GM21723 (cell line): ENCODE measurements around the gene PRKN.

Source experiments
- ATAC-seq: cut with Tn5 transposase; IDR thresholded peaks from one replicate; pipeline ENCODE4 v1.9.1; 2021; ENCODE audit warnings: mild to moderate bottlenecking, moderate library complexity; ENCODE audit not compliant: unreplicated experiment

The PRKN gene

DNA sequence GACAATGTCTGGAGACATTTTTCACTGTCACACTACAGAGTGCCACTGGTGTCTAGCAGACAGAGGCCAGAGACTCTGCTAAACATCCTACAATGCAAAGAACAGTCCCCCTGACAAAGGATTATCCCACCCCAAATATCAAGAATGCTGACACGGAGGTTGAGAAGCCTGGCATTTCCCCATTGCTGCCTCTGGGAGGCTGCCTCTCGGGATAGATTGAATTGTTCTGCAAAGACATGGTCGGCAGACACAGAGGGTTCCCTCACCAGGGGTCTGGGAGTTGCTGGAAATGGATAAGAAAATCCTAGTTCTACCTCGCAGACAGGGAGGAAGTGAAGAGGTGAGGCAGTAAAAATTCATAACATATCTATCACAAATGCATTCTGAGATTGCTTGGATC, 1287.3 kb downstream of the PRKN start:
- no peak for ATAC-seq

DNA sequence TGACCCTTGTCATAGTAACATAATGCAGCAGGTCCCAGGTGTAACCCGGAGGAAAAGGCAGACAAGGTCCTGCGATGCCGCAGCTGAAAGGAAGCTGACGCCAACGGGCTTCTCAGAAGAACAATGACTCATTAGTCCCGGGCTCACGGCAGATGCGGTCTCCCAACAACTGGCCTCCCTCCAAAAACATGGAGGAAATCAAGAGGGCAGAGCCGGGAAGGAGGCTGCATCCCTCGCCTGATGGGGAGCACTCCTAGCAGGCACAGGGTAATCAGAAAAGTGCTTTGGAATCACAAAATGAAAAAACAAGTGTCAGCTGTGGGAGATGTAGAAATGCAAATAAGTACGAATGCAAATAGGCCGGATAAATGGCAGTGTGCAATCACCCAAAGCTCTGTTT, 1288.5 kb downstream of the PRKN start:
- ATAC-seq, result no peak

DNA sequence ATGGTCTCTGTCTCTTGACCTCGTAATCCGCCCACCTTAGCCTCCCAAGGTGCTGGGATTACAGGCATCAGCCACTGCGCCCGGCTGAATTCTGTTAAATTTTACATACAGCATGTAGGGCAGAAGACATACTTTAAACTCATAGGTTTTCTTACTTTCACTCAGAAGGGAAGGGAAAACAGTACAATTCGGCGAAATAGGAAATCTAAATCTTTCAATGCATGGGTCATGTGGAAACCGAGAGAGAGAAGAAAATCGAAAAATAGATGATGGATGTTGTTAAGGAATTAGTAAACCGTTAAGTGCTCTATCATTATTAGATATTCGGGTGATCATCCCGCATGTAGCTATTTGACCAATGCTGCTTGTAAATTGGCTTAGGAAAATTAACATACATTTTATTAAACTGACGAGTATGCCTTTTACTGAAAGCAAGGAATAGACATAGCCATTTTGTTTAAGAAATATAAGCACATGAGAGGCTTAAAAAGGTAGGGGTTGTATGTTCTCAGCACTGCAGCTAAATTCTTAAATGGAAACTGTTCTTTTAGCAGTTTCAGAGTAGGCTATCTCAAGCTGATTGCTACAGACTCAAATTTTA, 1289.0 kb downstream of the PRKN start:
- no peak for ATAC-seq

DNA sequence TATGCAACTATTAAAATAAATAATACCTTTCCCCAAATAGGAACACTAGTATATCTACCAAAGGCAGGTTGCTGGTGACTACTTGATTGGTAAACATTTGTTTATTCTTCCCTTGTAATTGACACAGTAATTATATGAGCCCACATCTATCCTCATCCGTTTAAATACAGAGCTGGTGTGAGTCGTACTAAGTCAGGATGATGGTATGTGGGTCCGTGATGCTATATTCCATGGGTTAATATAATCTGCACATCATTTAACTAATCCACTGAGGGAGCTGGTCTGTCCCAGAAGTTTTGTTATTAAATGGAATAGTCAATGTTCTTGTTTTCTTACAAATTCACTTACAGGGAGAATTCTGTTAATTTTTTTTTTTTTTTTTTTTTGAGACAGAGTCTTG, 1289.7 kb downstream of the PRKN start:
- ATAC-seq, result no peak

DNA sequence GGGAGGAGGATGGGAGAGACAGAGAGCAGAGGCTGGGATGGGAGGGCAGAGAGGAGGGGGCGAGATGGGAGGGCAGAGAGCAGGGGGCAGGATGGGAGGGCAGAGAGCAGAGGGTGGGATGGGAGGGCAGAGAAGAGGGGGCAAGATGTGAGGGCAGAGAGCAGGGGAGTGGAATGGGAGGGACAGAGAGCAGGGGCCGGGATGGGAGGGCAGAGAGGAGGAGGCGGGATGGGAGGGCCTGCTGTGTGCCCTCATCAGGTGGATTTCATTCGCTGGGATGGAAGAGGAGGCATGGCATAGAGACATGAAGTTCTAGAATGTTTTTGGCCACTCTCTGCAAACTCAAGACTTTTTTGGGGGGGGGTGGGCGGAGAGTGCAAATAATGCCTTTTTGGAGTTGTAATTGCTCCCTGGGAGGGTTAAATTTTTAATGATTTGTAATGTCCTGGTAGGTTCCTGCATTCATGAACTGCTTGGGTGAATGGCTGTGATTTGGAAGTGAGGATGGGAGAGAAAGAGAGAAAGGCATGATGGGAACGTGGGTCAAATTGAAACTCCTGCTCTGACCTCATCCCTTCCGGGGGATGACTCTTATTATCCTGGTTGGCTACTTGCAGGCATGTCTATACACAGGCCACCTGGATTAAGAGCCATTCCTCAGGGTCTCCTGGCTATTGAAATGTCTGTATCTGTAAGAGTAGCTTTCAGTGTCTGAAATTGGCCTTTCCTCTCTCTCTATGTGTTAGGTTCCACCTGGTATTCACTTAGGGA, 1291.3 kb downstream of the PRKN start:
- ATAC-seq, result no peak

DNA sequence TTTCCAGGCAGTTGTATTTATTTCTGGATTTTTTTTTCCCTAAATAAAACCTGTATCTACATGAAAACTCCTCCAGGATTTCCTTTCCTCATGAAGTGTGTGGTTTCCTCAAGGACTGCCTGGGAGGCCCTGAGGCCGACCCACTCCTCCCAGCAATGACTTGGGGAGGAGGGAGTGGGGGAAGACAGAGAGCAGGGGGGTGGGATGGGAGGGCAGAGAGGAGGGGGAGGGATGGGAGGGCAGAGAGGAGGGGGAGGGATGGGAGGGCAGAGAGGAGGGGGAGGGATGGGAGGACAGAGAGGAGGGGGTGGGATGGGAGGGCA, 1291.9 kb downstream of the PRKN start:
- no peak for ATAC-seq

DNA sequence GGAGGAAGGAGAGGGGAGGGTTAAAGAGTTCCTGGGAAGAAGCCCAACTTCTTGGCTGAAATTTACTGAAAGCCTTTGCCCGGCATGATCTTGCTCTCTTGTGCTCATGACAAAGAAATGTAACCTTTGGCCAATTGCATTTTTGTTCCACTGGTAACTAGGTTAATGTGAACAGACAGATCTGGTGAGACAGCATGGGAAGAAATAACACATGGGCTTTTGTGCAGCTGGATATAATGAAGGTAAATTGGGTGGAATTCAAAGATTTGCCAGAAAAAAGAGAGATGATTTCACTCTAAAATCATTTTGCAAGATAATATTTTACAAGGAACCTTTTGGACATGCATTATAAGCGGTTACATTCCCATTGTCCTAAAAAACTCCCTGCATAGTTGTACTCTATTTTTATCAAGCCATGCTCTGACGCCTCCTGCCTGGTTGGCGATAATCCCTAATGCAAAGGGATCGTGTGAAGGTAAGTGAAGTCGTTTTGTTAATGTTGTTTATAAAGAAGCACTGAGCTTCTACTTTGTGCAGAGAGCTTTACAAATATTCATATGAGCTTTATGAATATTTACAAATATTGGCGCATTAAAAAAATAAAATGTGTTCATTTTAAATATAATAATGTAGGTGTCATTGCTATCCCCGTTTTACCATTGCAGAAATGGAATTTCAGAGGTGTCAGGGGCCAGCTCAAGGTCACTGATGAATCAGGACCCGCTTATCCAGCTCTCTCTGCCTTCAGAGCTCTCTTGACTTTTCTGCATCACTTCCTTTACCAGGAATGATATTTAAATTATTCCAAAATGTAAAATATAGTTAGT, 1292.4 kb downstream of the PRKN start:
- ATAC-seq, result no peak

DNA sequence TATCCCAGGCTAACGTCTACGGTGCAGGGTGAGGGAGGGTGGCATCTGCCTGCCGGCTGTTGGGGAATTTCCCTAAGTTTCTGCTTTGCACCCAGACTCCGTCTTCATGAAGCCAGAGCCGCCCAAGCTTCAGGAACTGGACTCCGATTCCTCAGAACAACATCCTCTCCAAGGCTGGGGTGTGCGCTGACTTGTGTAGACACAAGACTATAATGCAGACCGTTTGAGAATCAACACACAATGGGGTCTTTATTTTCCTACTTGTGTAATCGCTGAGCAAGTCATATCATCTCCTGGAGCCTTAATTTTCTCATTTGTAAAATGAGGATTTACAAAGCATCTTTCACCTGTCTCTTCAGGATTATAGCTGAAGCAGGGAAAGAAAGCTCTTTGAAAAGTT, 1293.2 kb downstream of the PRKN start:
- ATAC-seq, result no peak

DNA sequence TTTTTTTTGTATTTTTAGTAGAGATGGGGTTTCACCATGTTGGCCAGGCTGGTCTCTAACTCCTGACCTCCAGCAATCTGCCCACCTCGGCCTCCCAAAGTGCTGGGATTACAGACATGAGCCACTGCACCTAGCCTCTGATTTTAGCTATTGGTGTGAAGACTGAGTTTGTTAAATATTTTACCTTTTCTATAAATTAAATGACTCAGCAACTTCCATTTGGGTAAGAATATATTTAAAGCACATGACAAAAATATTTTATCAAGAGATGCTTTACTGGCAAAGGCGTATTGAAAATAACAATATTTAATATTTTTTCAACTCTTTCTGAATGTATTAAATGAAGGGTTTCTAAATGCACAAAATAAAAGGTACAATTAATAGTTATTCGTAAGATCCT, 1295.0 kb downstream of the PRKN start:
- no peak for ATAC-seq

DNA sequence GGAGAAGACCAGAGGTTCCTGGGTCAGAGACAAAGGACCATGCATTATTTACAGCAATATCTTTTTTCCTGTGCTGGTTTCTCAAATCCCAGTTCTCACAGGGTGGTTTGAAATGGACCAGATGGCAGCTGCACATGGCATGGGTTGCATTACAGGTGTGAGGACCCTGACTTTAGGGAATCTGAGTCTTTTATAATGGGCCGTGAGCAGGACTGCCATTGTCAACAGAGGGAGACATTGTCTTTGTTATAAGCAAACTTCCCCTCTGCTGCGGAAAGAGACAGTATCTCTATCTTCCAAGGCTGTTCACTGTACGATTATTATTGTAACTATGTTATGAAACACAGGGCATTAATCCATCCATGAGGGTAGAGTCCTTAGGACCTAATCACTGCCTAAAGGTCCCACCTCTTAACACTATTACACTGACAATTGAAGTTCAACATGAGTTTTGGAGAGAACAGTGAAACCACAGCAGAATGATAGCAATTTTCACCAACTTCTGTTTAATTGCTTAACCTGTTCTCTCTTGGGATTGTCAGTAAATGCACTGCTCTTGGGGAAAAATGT, 1297.6 kb downstream of the PRKN start:
- no peak for ATAC-seq

DNA sequence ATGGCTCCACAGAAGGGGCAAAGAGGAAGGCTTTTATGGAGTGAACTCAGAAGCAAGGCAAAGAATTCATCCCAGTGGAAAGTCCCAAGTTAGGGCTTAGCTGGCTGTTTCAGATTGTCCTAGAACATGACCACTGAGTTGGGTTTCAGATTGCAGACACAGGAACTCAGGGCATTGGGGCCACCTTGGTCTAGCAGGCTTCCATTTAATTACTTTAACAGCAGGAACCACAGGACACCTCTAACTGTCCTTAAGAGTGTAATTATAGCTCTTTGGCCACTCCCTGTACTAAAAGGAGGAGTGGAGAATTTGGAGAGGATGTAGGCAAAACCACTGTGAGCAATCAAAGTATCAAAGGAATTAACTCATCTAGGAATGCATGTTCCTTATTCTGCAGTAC, 1303.1 kb downstream of the PRKN start:
- no peak for ATAC-seq

DNA sequence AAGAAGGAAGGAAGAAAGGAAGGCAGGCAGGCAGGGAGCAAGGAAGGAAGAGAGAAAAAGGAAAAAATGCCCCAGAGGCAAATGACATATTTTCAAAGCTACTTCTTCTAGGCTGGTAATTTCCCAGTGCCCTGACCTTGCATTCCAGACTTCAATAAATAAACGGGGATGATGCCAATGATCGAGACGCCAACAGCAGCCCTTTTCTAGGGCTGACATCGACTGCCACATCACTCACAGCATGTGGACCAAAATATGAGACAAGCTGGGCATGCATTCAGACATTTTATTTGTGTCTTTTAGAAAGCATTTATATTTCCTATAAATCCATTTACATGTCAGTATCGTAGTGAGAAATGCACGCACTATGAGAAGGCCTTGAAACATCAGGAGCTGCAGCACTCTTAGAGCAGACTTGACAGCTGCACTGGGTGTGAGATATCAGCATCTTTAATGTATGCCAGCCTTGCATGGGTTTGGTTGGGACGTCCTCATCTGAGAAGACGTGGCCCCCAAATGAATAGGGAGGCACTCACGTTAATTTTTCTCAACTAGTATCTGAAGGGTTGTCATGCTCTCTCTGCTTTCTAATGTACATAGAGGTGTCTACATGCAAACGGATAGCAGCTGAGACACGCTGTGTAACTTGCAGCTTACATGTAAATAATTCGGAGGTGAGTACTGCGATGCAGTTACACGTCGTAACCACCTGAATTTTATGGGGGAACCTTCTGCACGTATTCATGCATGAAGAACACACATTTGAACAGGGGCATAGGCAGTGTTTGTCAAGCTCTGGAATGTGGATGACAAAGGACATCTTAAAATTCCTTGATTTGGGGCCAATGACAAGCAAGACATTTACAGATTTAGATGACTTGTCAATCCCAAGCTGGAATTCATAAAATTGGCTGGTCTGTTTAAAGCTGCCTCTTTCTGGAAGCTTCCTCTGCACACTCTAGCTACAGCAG, 1304.6 kb downstream of the PRKN start:
- no peak for ATAC-seq

DNA sequence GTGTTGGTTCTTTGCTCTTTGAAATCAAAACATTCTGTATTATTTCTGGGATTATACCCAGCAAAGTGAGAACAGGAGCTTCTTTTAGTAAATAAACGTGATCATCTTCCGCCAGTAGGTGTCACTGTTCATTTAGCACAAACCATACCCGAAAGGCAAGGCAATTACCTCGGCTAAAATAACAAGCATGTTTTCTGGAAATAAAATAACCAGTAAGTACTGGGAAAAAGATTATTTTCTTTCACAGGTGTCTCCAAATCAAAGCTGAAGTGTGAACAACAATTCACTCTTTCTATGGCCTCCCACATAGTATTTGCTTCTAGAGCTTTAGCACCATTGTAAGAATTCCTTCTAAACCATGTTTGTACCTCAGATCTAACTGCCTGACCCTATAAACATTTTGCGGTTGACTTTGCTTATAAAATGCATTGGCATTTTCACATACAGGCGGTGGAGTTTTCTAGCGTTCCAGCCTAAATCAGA, 1309.1 kb downstream of the PRKN start:
- peak; percentile 71 for ATAC-seq

DNA sequence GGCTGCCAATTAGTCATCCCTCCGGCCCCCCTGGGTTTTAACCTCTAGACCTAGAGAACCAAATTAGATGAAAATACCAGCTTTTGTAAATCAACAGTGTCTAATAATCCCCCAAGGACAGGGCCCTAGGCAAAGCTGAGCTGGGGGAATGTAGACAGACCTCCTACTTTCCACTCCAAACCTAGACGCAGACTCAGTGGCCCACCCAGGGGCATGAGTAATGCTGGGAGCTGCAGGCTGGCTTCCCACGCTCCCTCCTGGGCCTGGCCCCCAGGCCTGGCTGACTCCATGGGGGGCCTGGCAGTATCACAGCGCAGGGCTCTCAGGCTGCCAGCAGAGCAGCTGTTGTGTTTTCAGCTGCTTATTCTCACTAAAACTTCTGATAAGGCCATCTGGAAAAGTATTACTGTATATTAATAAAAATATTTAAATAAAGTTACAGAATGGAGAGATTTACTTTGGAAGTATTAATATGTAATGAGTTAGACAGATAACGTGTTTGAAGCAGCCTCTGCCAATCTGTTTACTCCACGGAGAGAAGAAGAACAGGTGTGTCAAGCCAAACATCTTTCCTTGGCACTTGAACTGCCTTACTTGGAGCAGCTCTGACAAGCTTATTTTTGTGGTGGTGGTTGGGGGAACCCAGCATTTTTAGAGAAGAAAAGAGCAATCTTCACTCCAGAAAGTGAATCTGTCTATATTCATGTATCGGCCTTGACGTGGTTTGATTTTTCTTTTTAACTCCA, 1309.7 kb downstream of the PRKN start:
- ATAC-seq, result no peak

DNA sequence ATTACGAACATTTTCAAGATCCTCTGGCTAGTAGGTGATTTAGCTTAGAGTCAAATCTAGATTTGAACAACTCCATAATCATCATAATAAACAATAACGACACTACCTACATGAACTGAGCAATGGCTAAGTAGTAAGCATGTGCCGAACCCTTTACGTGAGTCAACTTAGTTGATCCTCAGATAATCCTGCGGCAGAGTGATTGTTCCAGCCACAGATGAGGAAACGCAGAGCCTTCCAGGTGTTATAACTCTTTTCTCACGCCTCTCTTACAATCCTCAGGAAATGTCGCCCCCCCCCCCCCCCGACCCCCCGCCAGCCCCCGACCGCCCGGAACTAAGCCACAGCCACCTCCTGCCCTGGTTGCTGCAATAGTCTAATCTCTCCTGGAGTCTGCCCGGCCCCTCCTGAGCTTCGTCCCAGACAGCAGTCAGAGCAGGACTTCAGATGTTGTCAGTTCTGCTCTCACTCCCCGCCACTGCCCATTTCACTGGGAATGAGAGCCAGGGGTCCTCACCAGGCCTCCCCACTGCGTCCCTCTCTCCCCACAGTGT, 1312.2 kb downstream of the PRKN start:
- no peak for ATAC-seq

DNA sequence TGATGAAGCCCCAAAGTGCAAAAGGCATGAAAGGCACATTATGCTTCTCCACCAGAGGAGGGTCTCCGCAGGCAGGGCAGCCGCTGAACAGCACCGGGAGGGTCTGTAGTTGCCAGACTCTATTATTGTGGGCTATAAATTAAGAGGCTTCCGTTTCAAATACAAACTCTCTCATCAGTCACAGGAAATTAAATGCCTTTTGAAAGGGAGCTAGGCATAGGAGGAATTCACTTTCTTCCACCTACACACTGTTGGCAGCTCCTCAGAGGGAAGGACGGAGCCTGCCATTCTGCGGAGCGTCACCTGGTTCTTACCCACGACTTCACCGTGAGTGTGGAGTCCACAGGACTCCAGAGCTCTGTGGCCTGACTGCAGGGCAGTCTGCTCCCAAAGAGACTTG, 1312.9 kb downstream of the PRKN start:
- no peak for ATAC-seq

DNA sequence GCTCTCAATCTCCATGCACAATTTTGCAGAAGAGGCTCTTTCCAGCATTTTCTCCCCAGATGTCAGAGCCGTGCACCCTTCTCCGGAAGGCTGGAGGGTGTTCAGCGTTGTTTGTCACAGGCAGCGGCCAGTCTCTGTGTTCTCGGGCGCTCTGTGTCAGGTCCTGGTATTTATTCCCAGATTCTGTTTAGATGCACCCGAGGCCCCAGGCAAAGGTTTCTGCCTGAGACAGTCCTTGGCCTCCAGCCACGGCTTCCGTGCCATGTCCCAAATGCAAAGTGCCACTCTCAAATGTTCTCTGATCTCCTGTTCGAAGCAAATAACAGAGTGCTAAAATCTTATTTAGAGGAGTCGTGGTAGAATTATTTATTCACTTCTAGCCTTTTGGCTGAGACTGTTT, 1313.4 kb downstream of the PRKN start:
- ATAC-seq, result no peak

DNA sequence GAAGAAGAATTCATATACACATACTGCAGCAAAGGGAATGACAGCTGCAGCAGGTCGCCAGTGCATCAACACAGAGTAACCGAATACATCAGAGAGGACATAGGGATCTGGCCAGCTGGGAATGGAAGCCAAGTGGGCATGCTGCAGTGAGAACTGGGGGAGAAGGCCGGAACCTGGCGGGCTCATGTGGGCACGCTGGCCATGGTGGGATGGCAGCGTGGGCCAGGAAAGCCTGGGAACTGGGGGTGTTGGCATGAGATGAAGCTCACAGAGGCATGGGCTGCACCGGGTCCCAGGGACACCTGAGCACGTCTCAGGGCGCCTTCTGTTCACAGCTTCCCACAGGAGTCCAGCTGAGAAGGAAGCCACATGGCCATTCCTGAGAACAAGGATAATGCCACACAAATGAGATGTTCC, 1314.2 kb downstream of the PRKN start:
- ATAC-seq, result no peak

DNA sequence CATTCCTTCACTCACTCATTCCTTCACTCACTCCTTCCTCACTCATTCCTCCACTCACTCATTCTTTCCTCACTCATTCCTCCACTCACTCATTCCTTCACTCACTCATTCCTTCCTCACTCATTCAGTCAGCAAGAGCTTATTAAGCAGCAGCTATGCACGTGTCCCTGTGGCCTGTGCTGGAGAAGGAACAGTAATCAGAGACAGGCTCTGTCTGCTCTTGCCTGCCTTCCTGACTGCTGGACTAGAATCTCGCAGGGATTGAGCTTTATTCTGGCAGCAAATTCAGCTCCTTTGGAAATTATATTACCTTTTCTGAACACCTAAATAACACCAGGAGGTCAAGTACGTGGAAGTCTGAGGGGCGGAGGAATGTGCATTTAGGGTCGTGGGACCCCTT, 1314.8 kb downstream of the PRKN start:
- no peak for ATAC-seq
